Kidney (tissue), 14 donors: ENCODE measurements around the gene CLASRP. TPM values are rescaled to one million over a fixed set of nuclear protein-coding genes. Genes with fewer than 3 reads are reported as not detected.

ENCODE experiments used
- DNase-seq, 5 donors: peaks; one replicate each; pipeline ENCODE4 v3.0.0-alpha.2; 2013 to 2020
- FAIRE-seq: peaks from 2 replicates; lab custom pipeline; 2012; peaks lifted over from hg19 to GRCh38; lab: Jason Lieb, UNC
- H3K27ac ChIP-seq, 2 donors: one replicate each; pipeline ENCODE4 v1.7.0; 2013; ENCODE audit warnings: low read depth in 2 of 2, low read length in 2 of 2, inconsistent platforms in 1 of 2
- H3K27me3 ChIP-seq: one replicate; pipeline ENCODE4 v1.7.1; 2013; ENCODE audit warnings: low read length, inconsistent platforms; ENCODE audit not compliant: control insufficient read depth, insufficient read depth
- H3K36me3 ChIP-seq, 3 donors: one replicate each; pipeline versions ENCODE4 v1.7.0 to v1.7.1; 2013; ENCODE audit warnings: low read length in 3 of 3, control low read depth in 1 of 3, inconsistent platforms in 1 of 3; ENCODE audit not compliant: insufficient read depth in 3 of 3, control insufficient read depth in 2 of 3
- H3K4me1 ChIP-seq, 3 donors: one replicate each; pipeline versions ENCODE4 v1.7.0 to v1.7.1; 2013; ENCODE audit warnings: low read length in 3 of 3, inconsistent platforms in 1 of 3, low read depth in 1 of 3; ENCODE audit not compliant: control insufficient read depth in 2 of 3, insufficient read depth in 2 of 3
- H3K4me3 ChIP-seq, 3 donors: one replicate each; pipeline versions ENCODE4 v1.7.0 to v1.8.1; 2013; ENCODE audit warnings: low read length in 3 of 3, control low read depth in 1 of 3, inconsistent platforms in 1 of 3
- H3K9ac ChIP-seq, 3 donors: one replicate each; pipeline versions ENCODE4 v1.7.0 to v1.7.1; 2013; ENCODE audit warnings: low read length in 3 of 3, control low read depth in 1 of 3, inconsistent platforms in 1 of 3
- H3K9me3 ChIP-seq, 3 donors: one replicate each; pipeline versions ENCODE4 v1.7.0 to v1.7.1; 2013; ENCODE audit warnings: low read length in 3 of 3, control low read depth in 1 of 3, inconsistent platforms in 1 of 3; ENCODE audit not compliant: control insufficient read depth in 2 of 3, insufficient read depth in 1 of 3
- CTCF ChIP-seq: IDR thresholded peaks from 3 replicates; pipeline ENCODE4 v1.5.1; 2012; ENCODE audit warnings: mild to moderate bottlenecking, moderate library complexity, borderline replicate concordance; ENCODE audit not compliant: insufficient read depth; ENCODE audit errors: extremely low read depth
- intact Hi-C: fragments of 100-400 bp; cut with DNase I; formaldehyde crosslinking; loops from one replicate; pipeline ENCODE4 v1.11.1; 2022
- polyA plus RNA-seq: library from polyadenylated mRNA; stranded (reverse); fragments of 350-450 nt; fragmentation: Illumina TruSeq; extraction: RNeasy Lipid Tissue Mini Kit (QIAGEN cat#74804); gene quantifications from one replicate; pipeline ENCODE4 v1.2.3, GENCODE V29; 2014; ENCODE audit warnings: low read depth, low replicate concordance; ENCODE audit not compliant: insufficient read depth
- total RNA-seq: library from RNA; stranded (reverse); fragmentation: NEBNext Ultra II Directional; extraction: Animal tissue kit (Norgen Biotek cat#: 25700); gene quantifications from one replicate; pipeline ENCODE4 v1.2.1, GENCODE V29; 2021
- donor health status: control.
- donor health status: control.
- donor health status: control.
- donor health status: control.
- donor health status: control.
- donor health status: DM: yes; HTN: yes; CAD: no.
- donor health status: Normal renal cell carcinoma (clear cell type).

CLASRP gene
- total and polyA plus RNA-seq, 2 donors from 2014 or later: 38.0 to 83.6 TPM

DNA sequence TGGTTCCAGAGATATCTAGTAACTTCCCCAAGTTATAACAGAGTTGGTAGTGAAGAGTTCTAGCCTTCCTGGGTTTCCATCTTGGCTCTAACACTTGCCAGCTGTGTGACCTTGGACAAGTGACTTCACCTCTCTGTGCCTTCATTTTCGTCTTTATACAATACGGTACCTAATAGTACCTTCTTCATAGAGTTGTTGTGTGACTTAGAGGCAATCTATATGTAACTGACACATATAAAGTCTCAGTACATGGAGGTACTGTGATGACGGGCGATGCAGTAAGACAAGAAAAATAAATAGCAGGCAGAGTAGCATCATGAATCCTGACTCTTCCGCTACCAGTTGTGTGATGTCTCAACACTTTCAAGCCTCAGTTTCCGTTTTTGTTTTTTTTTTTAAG is 8.0 kb upstream of the CLASRP start:
- intact Hi-C loops: loop anchor here (10.0 kb wide), 1 partner anchor 154 kb away; no protein-coding TSS in a partner anchor
- Histone ChIP-seq H3K4me1 (no peaks in the 10 kb centered on the region), H3K36me3 (peaks cover 0 to 16% (median 13%) of the 10 kb centered on the region in 3 donors), H3K27me3 (no peaks in the 10 kb centered on the region), H3K9me3 (no peaks in the 10 kb centered on the region), H3K4me3 (no peak overlapping the region), H3K27ac (no peak overlapping the region), H3K9ac (no peak overlapping the region)
- no peak for FAIRE-seq
- no peak for TF ChIP-seq CTCF
- no peak for DNase-seq

GRCh38 chr19:45032421-45032820 is 6.4 kb upstream of the CLASRP start:
- no peaks in the 10 kb centered on the region for H3K4me1 ChIP-seq
- no peak for FAIRE-seq
- TF ChIP-seq CTCF: no peak

DNA sequence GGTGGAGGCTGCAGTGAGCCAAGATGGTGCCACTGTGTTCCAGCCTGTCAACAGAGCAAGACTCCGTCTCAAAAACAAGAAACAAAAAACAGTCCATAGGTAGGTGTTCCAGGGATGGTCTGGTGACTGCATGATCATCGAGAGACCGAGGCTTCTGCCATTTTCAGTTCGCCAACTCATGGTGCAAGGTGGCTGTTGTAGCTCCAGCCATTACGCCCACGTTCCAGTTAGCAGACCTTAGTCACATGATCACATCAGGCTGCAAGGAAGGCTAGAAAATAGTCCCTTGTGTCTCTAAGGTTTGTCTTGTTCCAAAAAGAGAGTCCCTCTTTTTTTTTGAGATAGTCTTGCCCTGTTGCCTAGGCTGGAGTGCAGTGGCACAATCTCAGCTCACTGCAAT is 3.1 kb upstream of the CLASRP start:
- Histone ChIP-seq H3K4me1 (peaks cover 7 to 9% (median 8%) of the 10 kb centered on the region in 3 donors), H3K9ac (no peak overlapping the region), H3K9me3 (no peaks in the 10 kb centered on the region), H3K36me3 (peaks cover 7 to 16% (median 9%) of the 10 kb centered on the region in 3 donors), H3K27me3 (no peaks in the 10 kb centered on the region), H3K27ac (no peak overlapping the region), H3K4me3 (no peak overlapping the region)
- FAIRE-seq (no peak), DNase-seq (no peak)
- intact Hi-C loops: loop anchor here (10.0 kb wide), 1 partner anchor 149 kb away; no protein-coding TSS in a partner anchor
- no peak for TF ChIP-seq CTCF

More at GRCh38 chr19:45032421-45032820, 6.4 kb upstream of the CLASRP start:
- Histone ChIP-seq H3K27ac (no peak overlapping the region), H3K9ac (no peak overlapping the region), H3K36me3 (peaks cover 0 to 16% (median 14%) of the 10 kb centered on the region in 3 donors), H3K4me3 (no peak overlapping the region), H3K27me3 (no peaks in the 10 kb centered on the region), H3K9me3 (no peaks in the 10 kb centered on the region)
- DNase-seq: no peak
- intact Hi-C loops: loop anchor here (10.0 kb wide), 1 partner anchor 152 kb away; no protein-coding TSS in a partner anchor
